H7 (cell line): ENCODE measurements around the gene SRD5A1. TPM values are rescaled to one million over a fixed set of nuclear protein-coding genes. Genes with fewer than 3 reads are reported as not detected.

Experiments
- DNase-seq: peaks from one replicate; pipeline ENCODE4 v3.0.0; 2012
- H3K27me3 ChIP-seq: 2 replicates; pipeline ENCODE4 v1.6.0; 2011; ENCODE audit warnings: mild to moderate bottlenecking, low read length; ENCODE audit not compliant: control insufficient read depth, insufficient read depth
- H3K36me3 ChIP-seq: replicated peaks from 2 replicates; pipeline ENCODE4 v1.5.1; 2011; ENCODE audit warnings: low read length; ENCODE audit not compliant: control insufficient read depth, insufficient read depth
- H3K4me3 ChIP-seq: 2 replicates; pipeline ENCODE4 v1.5.1; 2011; ENCODE audit warnings: low read depth, mild to moderate bottlenecking, control low read depth, low read length, moderate library complexity; ENCODE audit not compliant: insufficient read depth
- total RNA-seq: library from RNA; depleted of rRNA; stranded (reverse); fragments of >200 nt; shearing (Covaris generic); gene quantifications from 2 replicates; pipeline ENCODE4 v1.2.3, GENCODE V29; 2014

The SRD5A1 gene
- total RNA-seq, 1 experiment from 2014 or later = 17.1 TPM

- H3K4me3 ChIP-seq = no peak overlapping the region
- H3K27me3 ChIP-seq = no peaks in the 10 kb centered on the region
- DNase-seq = no peak
- no peaks in the 10 kb centered on the region for H3K36me3 ChIP-seq
Observed at GRCh38 chr5:6674421-6674820, 41.2 kb downstream of the SRD5A1 start.

DNA sequence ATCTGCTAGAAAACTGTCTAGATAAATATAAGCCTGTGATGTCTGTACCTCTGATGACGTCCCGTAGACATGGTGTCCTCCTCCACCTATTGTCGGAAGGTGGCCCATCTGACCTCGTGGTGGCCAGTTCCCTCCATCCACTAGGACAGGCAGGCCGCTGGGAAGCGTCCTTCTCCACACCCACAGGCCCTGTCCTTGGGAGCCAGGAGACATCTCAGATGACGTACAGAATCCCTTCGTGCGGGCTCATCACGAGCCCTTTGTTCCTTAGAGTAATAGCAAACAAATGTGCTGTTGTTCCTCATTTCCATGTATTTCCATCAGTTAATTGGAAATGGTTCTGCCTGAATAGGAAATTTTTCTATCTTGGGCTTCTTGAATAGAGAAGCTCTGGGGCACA is 41.6 kb downstream of the SRD5A1 start:
- Histone ChIP-seq H3K36me3 (no peaks in the 10 kb centered on the region), H3K4me3 (no peak overlapping the region), H3K27me3 (no peaks in the 10 kb centered on the region)
- no peak for DNase-seq

- Histone ChIP-seq H3K27me3 (no peaks in the 10 kb centered on the region), H3K36me3 (no peaks in the 10 kb centered on the region), H3K4me3 (no peak overlapping the region)
- DNase-seq = no peak
Observed at GRCh38 chr5:6675784-6676491, 42.7 kb downstream of the SRD5A1 start.

GRCh38 chr5:6676702-6677101 is 43.5 kb downstream of the SRD5A1 start:
- no peak for DNase-seq
- Histone ChIP-seq H3K27me3 (no peaks in the 10 kb centered on the region), H3K4me3 (no peak overlapping the region), H3K36me3 (no peaks in the 10 kb centered on the region)

DNA sequence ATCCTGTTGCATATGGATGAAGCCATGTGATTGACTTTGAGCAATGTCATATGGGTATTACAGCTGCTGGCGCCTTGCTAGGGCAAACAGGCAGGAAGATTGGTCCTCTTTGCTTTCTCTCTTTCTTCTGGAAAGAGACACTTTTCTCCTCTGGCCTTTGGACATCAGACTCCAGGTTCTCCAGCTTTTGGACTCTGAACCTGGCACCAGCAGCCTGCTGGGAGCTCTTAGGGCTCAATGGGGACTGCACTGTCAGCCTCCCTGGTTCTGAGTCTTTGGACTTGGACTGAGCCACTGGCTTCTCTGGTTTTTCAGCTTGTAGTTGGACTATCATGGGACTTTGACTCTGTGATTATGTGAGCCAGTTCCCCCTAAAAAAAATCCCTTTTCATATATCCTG is 45.1 kb downstream of the SRD5A1 start:
- H3K4me3 ChIP-seq = no peak overlapping the region
- no peaks in the 10 kb centered on the region for H3K36me3 ChIP-seq
- H3K27me3 ChIP-seq = no peaks in the 10 kb centered on the region
- no peak for DNase-seq

DNA sequence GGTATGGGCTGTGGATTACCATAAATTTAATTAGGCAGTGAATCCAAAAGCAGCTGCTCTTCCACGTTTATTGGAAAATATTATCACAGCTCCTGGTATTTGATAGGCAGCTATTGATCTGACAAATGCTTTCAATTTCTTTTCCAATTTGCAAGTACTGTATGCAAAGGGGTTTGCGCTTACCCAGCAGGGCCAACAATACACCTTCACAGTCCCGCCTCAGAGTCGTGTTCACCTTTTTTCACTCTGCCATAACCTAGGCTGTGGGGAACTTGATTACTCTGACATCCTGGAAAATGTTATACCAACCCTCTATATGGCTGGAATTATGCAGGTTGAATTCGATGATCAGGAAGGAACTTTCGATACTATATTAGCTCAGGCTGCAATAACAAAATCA is 47.7 kb downstream of the SRD5A1 start:
- no peak for DNase-seq
- Histone ChIP-seq H3K27me3 (no peaks in the 10 kb centered on the region; the same call in 1 of the 2 replicates), H3K36me3 (no peaks in the 10 kb centered on the region), H3K4me3 (no peak overlapping the region)

- Histone ChIP-seq H3K4me3 (no peak overlapping the region), H3K27me3 (no peaks in the 10 kb centered on the region; the same call in 1 of the 2 replicates), H3K36me3 (no peaks in the 10 kb centered on the region)
- DNase-seq = no peak
Observed at GRCh38 chr5:6681682-6682081, 48.4 kb downstream of the SRD5A1 start.

DNA sequence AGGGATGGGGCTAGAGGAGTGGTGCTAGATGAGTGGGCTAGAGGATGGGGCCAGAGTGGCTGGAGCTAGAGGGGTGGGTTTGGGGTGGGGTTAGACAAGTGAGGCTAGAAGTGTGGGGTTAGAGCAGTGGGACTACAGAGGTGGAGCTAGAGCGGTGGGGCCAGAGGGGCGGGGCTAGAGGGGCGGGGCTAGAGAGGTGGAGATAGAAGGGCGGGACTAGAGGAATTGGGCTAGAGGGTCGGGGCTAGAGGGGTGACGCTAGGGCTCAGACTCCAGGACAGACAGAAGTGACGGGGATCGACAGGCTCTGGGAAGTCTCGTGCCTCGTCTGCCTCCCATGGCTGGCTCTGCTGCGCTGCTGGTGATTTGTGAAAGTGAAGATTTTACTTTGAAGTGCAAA is 49.0 kb downstream of the SRD5A1 start:
- peak; percentile 71 for DNase-seq
- Histone ChIP-seq H3K36me3 (no peaks in the 10 kb centered on the region), H3K4me3 (no peak overlapping the region), H3K27me3 (no peaks in the 10 kb centered on the region; the same call in 1 of the 2 replicates)

DNA sequence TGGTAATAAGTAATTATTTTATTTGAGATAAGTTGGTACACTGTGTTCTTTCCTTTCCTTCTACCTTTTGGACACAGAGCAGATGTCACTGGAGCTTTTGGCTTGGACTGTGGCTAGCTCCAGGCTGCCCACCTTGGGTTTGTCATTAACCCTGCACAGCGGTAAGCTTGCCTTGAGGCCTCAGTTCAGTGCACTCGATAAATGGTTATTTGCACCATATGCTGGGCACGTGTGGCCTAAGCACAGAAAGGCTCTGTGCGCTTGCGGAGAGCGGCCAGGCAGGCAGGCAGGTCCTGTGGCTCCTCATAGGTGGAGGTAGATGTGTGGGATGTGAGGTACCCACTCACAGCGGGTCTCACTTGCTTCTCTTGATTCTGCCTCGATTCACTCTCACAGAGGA is 50.0 kb downstream of the SRD5A1 start:
- DNase-seq = no peak

GRCh38 chr5:6684075-6684474 is 50.8 kb downstream of the SRD5A1 start:
- H3K4me3 ChIP-seq = no peak overlapping the region
- peaks cover 4% of the 10 kb centered on the region for H3K27me3 ChIP-seq
- DNase-seq = no peak
- H3K36me3 ChIP-seq = no peaks in the 10 kb centered on the region

More for the DNA sequence above, 50.0 kb downstream of the SRD5A1 start:
- Histone ChIP-seq H3K27me3 (peaks cover 4% of the 10 kb centered on the region), H3K36me3 (no peaks in the 10 kb centered on the region), H3K4me3 (no peak overlapping the region)

GRCh38 chr5:6686501-6686900 is 53.3 kb downstream of the SRD5A1 start:
- no peaks in the 10 kb centered on the region for H3K36me3 ChIP-seq
- no peak overlapping the region for H3K4me3 ChIP-seq
- peaks cover 4% of the 10 kb centered on the region for H3K27me3 ChIP-seq
- no peak for DNase-seq

DNA sequence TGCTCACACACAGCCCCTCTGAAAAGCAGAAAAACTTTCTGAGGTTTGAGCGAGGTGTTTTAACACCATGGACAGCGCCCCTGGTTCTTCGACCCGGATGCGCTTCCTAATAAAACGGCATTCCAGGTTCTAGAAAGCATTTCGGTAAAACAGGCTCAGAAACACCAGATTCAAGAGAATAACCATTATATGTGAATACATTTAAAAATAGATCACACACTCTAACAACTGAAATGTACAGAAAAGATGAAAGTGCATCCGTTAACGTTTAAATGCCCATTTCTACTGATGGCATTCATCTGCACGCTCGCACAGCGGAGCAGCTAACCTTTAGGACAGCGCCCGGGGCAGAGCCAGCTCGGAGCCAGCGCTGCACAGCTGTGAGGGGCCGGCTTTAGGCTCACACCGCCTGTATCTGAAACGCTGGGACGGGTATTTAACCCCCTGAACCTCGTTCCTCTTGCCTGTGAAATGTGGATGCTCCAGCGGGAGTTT is 53.7 kb downstream of the SRD5A1 start:
- peaks cover 4% of the 10 kb centered on the region for H3K27me3 ChIP-seq
- no peaks in the 10 kb centered on the region for H3K36me3 ChIP-seq
- peak; percentile 73 for DNase-seq
- H3K4me3 ChIP-seq = 0 out of 2 replicates have a peak overlapping the region, but pooled peaks have one; percentile 3

DNA sequence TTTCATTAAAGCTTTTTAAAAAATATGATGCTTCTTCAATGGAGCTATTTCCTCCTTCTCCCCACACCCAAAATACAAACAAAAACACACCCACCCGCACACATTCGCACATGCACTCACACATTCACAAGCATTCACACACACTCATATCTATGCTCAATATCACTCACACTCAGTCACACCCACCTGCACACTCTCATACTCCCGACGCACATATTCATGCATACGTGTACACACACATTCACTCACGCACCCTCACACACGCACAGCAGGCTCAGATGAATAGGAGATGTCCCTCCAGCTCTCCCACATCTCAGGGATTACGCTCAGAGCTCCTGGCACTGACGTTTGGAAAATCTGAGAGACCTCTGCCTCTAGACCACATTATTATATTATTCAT is 54.3 kb downstream of the SRD5A1 start:
- Histone ChIP-seq H3K36me3 (no peaks in the 10 kb centered on the region), H3K4me3 (no peak overlapping the region), H3K27me3 (peaks cover 4% of the 10 kb centered on the region)
- DNase-seq = no peak

GRCh38 chr5:6692906-6693305 is 59.7 kb downstream of the SRD5A1 start:
- no peak for DNase-seq
- no peak overlapping the region for H3K4me3 ChIP-seq
- peaks cover 2% of the 10 kb centered on the region for H3K27me3 ChIP-seq
- H3K36me3 ChIP-seq = no peaks in the 10 kb centered on the region

GRCh38 chr5:6698696-6699095 is 65.5 kb downstream of the SRD5A1 start:
- H3K27me3 ChIP-seq = no peaks in the 10 kb centered on the region
- no peak overlapping the region for H3K4me3 ChIP-seq
- no peaks in the 10 kb centered on the region for H3K36me3 ChIP-seq
- DNase-seq = no peak
